H1 (cell line): ENCODE data around the gene TPPP2. TPM values are rescaled to one million over a fixed set of nuclear protein-coding genes. Genes with fewer than 3 reads are reported as not detected.

Experiments
- ASH2L ChIP-seq: fragments of 200-600, 300-600 bp; sonication (generic); IDR thresholded peaks from one replicate; pipeline ENCODE4 v1.7.1; 2017; ENCODE audit warnings: low read length
- CBX5 ChIP-seq: fragments of 300-800, 300-1000 bp; sonication (generic); IDR thresholded peaks from 2 replicates; pipeline ENCODE4 v1.7.1; 2016; ENCODE audit warnings: antibody characterized with exemption, low read length, low read depth
- CBX8 ChIP-seq: fragments of 300-800, 300-1000 bp; sonication (generic); IDR thresholded peaks from 2 replicates; pipeline ENCODE4 v1.7.1; 2016; ENCODE audit warnings: low read depth, low read length, borderline replicate concordance
- FOSL1 ChIP-seq: IDR thresholded peaks from 2 replicates; pipeline ENCODE4 v1.6.1; 2011; ENCODE audit warnings: mild to moderate bottlenecking, low read depth, low read length, moderate library complexity; ENCODE audit not compliant: insufficient read depth
- JUN ChIP-seq: IDR thresholded peaks from 2 replicates; pipeline ENCODE4 v1.6.1; 2011; ENCODE audit warnings: low read depth, mild to moderate bottlenecking, improper control_type of control experiment, low read length
- JUND ChIP-seq: IDR thresholded peaks from 2 replicates; pipeline ENCODE4 v1.6.1; 2011; ENCODE audit warnings: mild to moderate bottlenecking, improper control_type of control experiment, low read length
- POU5F1 ChIP-seq: IDR thresholded peaks from 2 replicates; pipeline ENCODE4 v1.6.1; 2011; ENCODE audit warnings: low read depth, mild to moderate bottlenecking, low read length, moderate library complexity
- RFX5 ChIP-seq: IDR thresholded peaks from 2 replicates; pipeline ENCODE4 v1.6.1; 2011; ENCODE audit warnings: low read depth, low read length, improper control_type of control experiment, borderline replicate concordance
- RNF2 ChIP-seq: fragments of 200-900, 300-1000 bp; sonication (generic); IDR thresholded peaks from 2 replicates; pipeline ENCODE4 v1.7.1; 2016; ENCODE audit warnings: borderline replicate concordance, low read depth, mild to moderate bottlenecking, antibody characterized with exemption, low read length; ENCODE audit not compliant: poor library complexity, severe bottlenecking; ENCODE audit errors: missing control alignments
- RXRA ChIP-seq: IDR thresholded peaks from 2 replicates; pipeline ENCODE4 v1.6.1; 2011; ENCODE audit warnings: low read depth, mild to moderate bottlenecking, low read length, moderate library complexity; ENCODE audit not compliant: insufficient read depth
- SIN3A ChIP-seq, 2 experiments: IDR thresholded peaks in 1 of 2; conservative IDR thresholded peaks in 1 of 2; 2 replicates each; pipeline ENCODE4 v1.6.1; 2011 to 2012; ENCODE audit warnings: low read length in 2 of 2, improper control_type of control experiment in 1 of 2, low read depth in 1 of 2, mild to moderate bottlenecking in 1 of 2
- SIX5 ChIP-seq: IDR thresholded peaks from 2 replicates; pipeline ENCODE4 v1.6.1; 2011; ENCODE audit warnings: mild to moderate bottlenecking, low read depth, low read length
- SP1 ChIP-seq: IDR thresholded peaks from 2 replicates; pipeline ENCODE4 v1.6.1; 2011; ENCODE audit warnings: low read depth, low read length
- SRF ChIP-seq: IDR thresholded peaks from 2 replicates; pipeline ENCODE4 v1.6.1; 2011; ENCODE audit warnings: mild to moderate bottlenecking, low read depth, low read length, moderate library complexity
- SUZ12 ChIP-seq: fragments of 200-600 bp; sonication (generic); IDR thresholded peaks from 2 replicates; pipeline ENCODE4 v1.6.1; 2012; ENCODE audit warnings: mild to moderate bottlenecking, inconsistent platforms, low read length, moderate library complexity, mixed read lengths
- TCF12 ChIP-seq: IDR thresholded peaks from 2 replicates; pipeline ENCODE4 v1.6.1; 2011; ENCODE audit warnings: low read depth, mild to moderate bottlenecking, low read length
- polyA plus RNA-seq, 7 experiments: library from polyadenylated mRNA; depleted of rRNA in 3 of 7; stranded (reverse) in 5 of 7; unstranded in 2 of 7; fragments of >200 nt in 5 of 7; fragments of 200-250 nt in 2 of 7; gene quantifications; 1 replicate in 5 of 7; 2 replicates in 1 of 7; 4 replicates in 1 of 7; pipeline versions ENCODE4 v1.2.1 to v1.2.3, GENCODE V29; 2011 to 2013; ENCODE audit warnings: missing spikeins in 2 of 7, mixed read lengths in 2 of 7
- total RNA-seq: library from RNA; stranded (reverse); fragmentation: NEBNext Ultra II Directional; extraction: Animal tissue kit (Norgen Biotek cat#: 25700); gene quantifications from 2 replicates; pipeline ENCODE4 v1.2.1, GENCODE V29; 2021
- TF ChIP-seq, protein P1 (sequence below), 3 experiments: IDR thresholded peaks; 1 replicate in 2 of 3; 2 replicates in 1 of 3; pipeline versions ENCODE4 v1.5.1 to v1.6.1; 2011; ENCODE audit warnings: low read length in 3 of 3, mild to moderate bottlenecking in 3 of 3, inconsistent platforms in 2 of 3, low read depth in 1 of 3, moderate library complexity in 1 of 3; ENCODE audit not compliant: insufficient read depth in 1 of 3; ENCODE audit errors: control extremely low read depth in 1 of 3

Gene TPPP2
- total and polyA plus RNA-seq, 2 of the 8 experiments (the other 6 are each of a cell fraction or from before 2014, with no cell fraction given) = not detected

DNA sequence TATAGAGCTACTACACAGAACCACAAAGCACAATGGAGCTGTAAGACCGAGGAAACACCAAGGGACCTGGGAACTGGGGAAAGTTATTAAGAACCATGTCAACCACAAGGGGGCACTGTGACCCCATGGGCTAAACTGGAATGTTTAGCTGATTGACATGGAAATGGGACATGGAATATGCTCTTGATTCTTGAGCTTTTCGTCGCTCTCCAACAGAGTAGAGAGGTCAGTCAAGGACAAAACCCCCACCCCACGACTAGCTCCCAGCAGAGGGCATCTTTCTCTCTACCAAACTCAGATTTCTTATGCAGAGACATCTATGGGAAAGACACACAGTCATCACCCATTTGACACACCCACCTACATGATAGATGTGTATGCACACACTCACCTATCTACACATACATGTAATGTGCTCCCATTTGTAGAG is 15.2 kb upstream of the TPPP2 start (continued):
- TF ChIP-seq RNF2 (no peak), SUZ12 (no peak), POU5F1 (no peak), CBX5 (no peak), SIN3A (conservative IDR thresholded peaks at IDR 0.05 in 1 of 2, IDR thresholded peaks at IDR 0.05 in 1 of 2; ENCODE audit: low read depth in 1 of 2, low read length in 2 of 2) (peak in 1 of 2 experiments; percentile 54; a peak in 1 of 4 replicates), CBX8 (no peak), SIX5 (no peak), FOSL1 (no peak), RFX5 (no peak), ASH2L (no peak), SP1 (peak; percentile 68; the same call in 1 of the 2 replicates), JUND (no peak), RXRA (no peak), JUN (no peak), TCF12 (no peak), SRF (no peak)
- TF ChIP-seq, protein P1, sequence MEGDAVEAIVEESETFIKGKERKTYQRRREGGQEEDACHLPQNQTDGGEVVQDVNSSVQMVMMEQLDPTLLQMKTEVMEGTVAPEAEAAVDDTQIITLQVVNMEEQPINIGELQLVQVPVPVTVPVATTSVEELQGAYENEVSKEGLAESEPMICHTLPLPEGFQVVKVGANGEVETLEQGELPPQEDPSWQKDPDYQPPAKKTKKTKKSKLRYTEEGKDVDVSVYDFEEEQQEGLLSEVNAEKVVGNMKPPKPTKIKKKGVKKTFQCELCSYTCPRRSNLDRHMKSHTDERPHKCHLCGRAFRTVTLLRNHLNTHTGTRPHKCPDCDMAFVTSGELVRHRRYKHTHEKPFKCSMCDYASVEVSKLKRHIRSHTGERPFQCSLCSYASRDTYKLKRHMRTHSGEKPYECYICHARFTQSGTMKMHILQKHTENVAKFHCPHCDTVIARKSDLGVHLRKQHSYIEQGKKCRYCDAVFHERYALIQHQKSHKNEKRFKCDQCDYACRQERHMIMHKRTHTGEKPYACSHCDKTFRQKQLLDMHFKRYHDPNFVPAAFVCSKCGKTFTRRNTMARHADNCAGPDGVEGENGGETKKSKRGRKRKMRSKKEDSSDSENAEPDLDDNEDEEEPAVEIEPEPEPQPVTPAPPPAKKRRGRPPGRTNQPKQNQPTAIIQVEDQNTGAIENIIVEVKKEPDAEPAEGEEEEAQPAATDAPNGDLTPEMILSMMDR (IDR thresholded peaks at IDR 0.05; ENCODE audit: control extremely low read depth in 1 of 3, insufficient read depth in 1 of 3, low read depth in 1 of 3, low read length in 3 of 3) = peak; percentile 47 to 96 (median 93)
